Colonic mucosa (tissue), 4 donors: ENCODE measurements around the gene PCSK2. TPM values are rescaled to one million over a fixed set of nuclear protein-coding genes. Genes with fewer than 3 reads are reported as not detected.

Experiments used
- DNase-seq: peaks from one replicate; pipeline ENCODE4 v3.0.0-alpha.2; 2020
- H3K27ac ChIP-seq: fragments of 200-600 bp; one replicate; pipeline ENCODE4 v1.8.0; 2021
- H3K27me3 ChIP-seq: fragments of 200-600 bp; one replicate; pipeline ENCODE4 v1.8.0; 2021
- H3K36me3 ChIP-seq: fragments of 200-600 bp; one replicate; pipeline ENCODE4 v1.8.0; 2021
- H3K4me1 ChIP-seq: fragments of 200-600 bp; one replicate; pipeline ENCODE4 v1.8.0; 2021; ENCODE audit warnings: mild to moderate bottlenecking
- H3K4me3 ChIP-seq: fragments of 200-600 bp; one replicate; pipeline ENCODE4 v1.8.0; 2021
- H3K9ac ChIP-seq, 2 donors: one replicate each; pipeline ENCODE4 v1.7.0; 2013; ENCODE audit warnings: control low read depth in 2 of 2, low read depth in 2 of 2, low read length in 2 of 2
- H3K9me3 ChIP-seq: fragments of 200-600 bp; one replicate; pipeline ENCODE4 v1.8.0; 2021
- intact Hi-C: fragments of 100-400 bp; cut with DNase I; formaldehyde crosslinking; loops from one replicate; pipeline ENCODE4 v1.14.1; 2022
- total RNA-seq, 2 donors: library from RNA; stranded (reverse); fragmentation: NEBNext Ultra II Directional in 1 of 2; extraction: Animal tissue kit (Norgen Biotek cat#: 25700) in 1 of 2; gene quantifications; one replicate each; pipeline ENCODE4 v1.2.1, GENCODE V29; 2021
- TF ChIP-seq, protein P1 (sequence below): fragments of 200-600 bp; IDR thresholded peaks from one replicate; pipeline ENCODE4 v1.8.0; 2022; ENCODE audit warnings: antibody characterized with exemption, mild to moderate bottlenecking
- donor health status: healthy.
- donor health status: DM: no; HTN: no; CAD: no.
- donor health status: DM: no; HTN: no; CAD: no.

PCSK2 gene
- total RNA-seq, 2 donors from 2014 or later = 0.32 to 2.0 TPM

DNA sequence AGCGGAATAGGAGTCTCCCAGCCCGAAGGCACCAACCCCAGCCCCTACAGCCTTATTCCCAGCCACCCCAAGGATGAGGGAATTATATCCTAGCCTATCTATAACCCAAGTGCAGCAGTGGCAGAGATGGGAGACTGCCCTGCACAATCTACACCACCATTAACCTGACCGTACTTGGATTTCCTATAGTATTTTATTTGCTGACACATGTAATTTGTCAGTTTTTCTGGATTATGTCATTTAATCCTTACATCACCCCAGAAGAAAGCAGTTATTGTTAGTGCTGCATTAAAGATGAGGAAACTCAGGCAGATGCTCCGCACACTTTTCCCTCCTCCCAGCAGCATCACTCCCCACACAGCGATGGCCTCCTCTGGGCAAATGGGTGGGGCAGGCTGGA is 298.3 kb downstream of the PCSK2 start:
- no peaks in the 10 kb centered on the region for H3K4me1 ChIP-seq
- no peak overlapping the region for H3K9ac ChIP-seq
- no peak overlapping the region for H3K27ac ChIP-seq
- no peaks in the 10 kb centered on the region for H3K27me3 ChIP-seq
- TF ChIP-seq, protein P1, sequence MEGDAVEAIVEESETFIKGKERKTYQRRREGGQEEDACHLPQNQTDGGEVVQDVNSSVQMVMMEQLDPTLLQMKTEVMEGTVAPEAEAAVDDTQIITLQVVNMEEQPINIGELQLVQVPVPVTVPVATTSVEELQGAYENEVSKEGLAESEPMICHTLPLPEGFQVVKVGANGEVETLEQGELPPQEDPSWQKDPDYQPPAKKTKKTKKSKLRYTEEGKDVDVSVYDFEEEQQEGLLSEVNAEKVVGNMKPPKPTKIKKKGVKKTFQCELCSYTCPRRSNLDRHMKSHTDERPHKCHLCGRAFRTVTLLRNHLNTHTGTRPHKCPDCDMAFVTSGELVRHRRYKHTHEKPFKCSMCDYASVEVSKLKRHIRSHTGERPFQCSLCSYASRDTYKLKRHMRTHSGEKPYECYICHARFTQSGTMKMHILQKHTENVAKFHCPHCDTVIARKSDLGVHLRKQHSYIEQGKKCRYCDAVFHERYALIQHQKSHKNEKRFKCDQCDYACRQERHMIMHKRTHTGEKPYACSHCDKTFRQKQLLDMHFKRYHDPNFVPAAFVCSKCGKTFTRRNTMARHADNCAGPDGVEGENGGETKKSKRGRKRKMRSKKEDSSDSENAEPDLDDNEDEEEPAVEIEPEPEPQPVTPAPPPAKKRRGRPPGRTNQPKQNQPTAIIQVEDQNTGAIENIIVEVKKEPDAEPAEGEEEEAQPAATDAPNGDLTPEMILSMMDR = no peak
- no peaks in the 10 kb centered on the region for H3K9me3 ChIP-seq
- no peak for DNase-seq
- no peak overlapping the region for H3K4me3 ChIP-seq
- intact Hi-C loops = loop anchor here (5.0 kb wide), 1 partner anchor 372 kb away; no protein-coding TSS in a partner anchor
- no peaks in the 10 kb centered on the region for H3K36me3 ChIP-seq

DNA sequence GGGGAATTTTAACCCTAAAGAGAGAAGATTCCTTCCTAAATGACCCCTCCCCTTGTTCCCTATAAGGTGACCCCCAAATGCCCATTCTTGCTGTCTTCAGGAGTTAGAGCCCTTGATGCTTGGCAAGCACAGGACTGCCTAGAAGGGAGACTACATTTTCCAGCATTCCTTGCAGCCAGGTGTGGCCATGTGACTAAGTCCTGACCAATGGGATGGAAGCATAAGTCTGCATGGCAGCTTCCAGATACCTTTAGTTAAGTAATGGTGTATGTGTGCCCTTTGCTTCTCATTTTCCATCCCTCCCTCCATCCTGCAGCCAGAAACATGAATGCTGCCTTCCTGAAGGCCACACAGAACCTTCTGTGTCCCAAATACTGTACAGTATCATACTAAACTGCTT is 298.8 kb downstream of the PCSK2 start:
- H3K9me3 ChIP-seq = no peaks in the 10 kb centered on the region
- intact Hi-C loops = loop anchor here (5.0 kb wide), 1 partner anchor 372 kb away; no protein-coding TSS in a partner anchor
- peak; percentile 40 for DNase-seq
- H3K27me3 ChIP-seq = no peaks in the 10 kb centered on the region
- H3K9ac ChIP-seq = no peak overlapping the region
- H3K4me1 ChIP-seq = no peaks in the 10 kb centered on the region
- H3K36me3 ChIP-seq = no peaks in the 10 kb centered on the region
- H3K4me3 ChIP-seq = no peak overlapping the region
- TF ChIP-seq, protein P1 = no peak
- no peak overlapping the region for H3K27ac ChIP-seq

DNA sequence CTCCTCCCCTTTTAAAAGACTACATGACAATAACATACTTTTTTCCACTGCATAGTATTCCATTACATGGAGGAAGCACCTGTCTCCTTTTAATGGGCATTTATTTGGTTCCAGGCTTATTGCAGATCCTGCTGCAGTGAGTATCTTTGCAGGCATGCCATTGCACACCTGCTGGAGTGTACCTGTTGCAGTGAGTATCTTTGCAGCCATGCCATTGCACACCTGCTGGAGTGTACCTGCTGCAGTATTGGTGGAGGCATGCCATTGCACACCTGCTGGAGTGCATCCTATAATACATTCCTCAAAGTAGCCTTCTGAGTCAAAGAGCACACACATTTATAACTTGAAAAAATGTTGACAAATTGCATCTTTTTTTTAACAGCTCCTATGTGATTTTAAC is 302.7 kb downstream of the PCSK2 start:
- Histone ChIP-seq H3K27ac (no peak overlapping the region), H3K4me1 (no peaks in the 10 kb centered on the region), H3K9ac (no peak overlapping the region), H3K9me3 (no peaks in the 10 kb centered on the region), H3K36me3 (no peaks in the 10 kb centered on the region), H3K27me3 (no peaks in the 10 kb centered on the region), H3K4me3 (no peak overlapping the region)
- DNase-seq = no peak
- intact Hi-C loops = loop anchor here (5.0 kb wide), 1 partner anchor 368 kb away; no protein-coding TSS in a partner anchor
- TF ChIP-seq, protein P1 = no peak

DNA sequence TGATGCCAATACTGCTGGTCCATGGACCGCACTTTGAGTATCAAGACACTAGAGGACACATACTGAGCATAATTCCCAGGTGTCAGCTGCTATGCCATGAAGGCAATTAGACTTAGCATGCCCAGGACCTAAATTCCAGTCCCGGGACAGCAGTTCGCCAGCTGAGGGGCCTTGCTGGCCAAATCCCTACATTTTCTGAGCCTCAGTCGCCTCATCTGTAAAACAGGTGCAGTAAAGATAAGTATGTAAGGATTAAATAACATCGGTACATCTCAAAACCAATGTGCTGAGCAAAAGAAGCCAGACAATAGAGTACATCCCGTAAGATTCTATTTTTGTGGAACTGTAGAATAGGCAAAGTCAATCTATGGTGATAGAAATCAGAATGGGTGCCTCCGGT is 303.3 kb downstream of the PCSK2 start:
- Histone ChIP-seq H3K4me3 (no peak overlapping the region), H3K27me3 (no peaks in the 10 kb centered on the region), H3K9me3 (no peaks in the 10 kb centered on the region), H3K36me3 (no peaks in the 10 kb centered on the region), H3K9ac (no peak overlapping the region), H3K4me1 (no peaks in the 10 kb centered on the region), H3K27ac (no peak overlapping the region)
- DNase-seq = no peak
- TF ChIP-seq, protein P1 = no peak
- intact Hi-C loops = loop anchor here (10.0 kb wide), 1 partner anchor 465 kb away; no protein-coding TSS in a partner anchor

DNA sequence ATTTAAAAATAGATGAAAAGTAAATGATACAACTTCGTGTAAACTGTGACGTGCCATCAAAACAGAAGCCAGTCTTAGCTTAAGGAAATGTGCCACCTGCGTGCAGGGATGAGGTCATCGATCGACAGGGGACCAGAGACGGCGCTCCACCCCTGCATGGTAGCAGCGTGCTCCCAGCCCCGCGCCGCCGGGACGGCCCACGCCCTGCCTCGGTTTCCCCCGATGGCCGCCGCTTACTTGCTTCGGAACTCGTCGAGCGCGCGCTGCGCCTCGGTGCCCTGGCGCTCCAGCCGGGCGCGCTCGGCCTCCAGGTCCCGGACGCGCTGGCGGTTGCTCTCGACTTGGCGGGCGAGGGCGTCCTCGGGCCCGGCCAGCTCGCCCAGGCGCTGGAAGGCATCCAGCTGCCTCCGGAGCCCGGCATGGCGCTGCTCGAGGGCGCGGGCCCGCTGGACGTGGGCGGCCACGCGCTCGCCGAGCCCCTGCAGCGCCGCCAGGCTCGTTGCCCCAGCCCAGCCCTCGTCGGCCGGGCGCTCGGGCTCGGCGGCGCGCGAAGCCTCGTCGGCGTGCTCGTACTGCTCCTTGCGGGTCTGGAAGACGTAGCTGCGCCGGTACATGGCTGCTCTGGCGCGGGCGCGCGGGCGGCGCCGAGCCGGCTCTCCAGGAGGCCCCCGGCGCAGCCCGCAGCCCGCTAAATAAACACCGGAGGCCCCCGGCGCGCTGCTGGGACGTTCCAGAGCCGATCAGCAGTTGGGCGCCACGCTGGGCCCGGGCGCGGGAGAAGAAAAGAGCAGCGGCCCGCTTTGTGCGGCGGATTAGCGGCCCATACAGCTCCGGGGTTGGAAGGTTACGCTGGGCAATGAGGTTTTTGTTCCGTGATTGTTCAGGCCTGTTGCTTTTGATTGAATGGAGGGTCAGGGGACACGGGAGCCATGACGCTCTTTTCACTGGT is 304.1 kb downstream of the PCSK2 start, which contains the start of gene BFSP1:
Gene BFSP1, minus strand, starts transcription at position 664 of the 949 bp plus-strand sequence. Its CDS starts 50 bp downstream, at position 614.
- H3K9ac ChIP-seq = peak within 1 kb of the TSS in 1 of 2 donors; percentile 62
- intact Hi-C loops = loop anchor here (10.0 kb wide), 1 partner anchor 464 kb away; no protein-coding TSS in a partner anchor
- H3K4me3 ChIP-seq = peak within 1 kb of the TSS; percentile 38
- H3K36me3 ChIP-seq = no peaks in the 10 kb centered on the region
- H3K27me3 ChIP-seq = no peaks in the 10 kb centered on the region
- peak; percentile 72 for DNase-seq
- peak within 1 kb of the TSS; percentile 18 for H3K27ac ChIP-seq
- TF ChIP-seq, protein P1 = no peak
- no peaks in the 10 kb centered on the region for H3K4me1 ChIP-seq
- no peaks in the 10 kb centered on the region for H3K9me3 ChIP-seq
